ENCODE results near the gene MYL11. TPM values are rescaled to one million over a fixed set of nuclear protein-coding genes. Genes with fewer than 3 reads are reported as not detected.
A peak's percentile ranks its signal among the peaks of the same experiment; 100 is the strongest.

Gene MYL11
- total RNA-seq, 1 experiment from 2014 or later, result not detected

DNA sequence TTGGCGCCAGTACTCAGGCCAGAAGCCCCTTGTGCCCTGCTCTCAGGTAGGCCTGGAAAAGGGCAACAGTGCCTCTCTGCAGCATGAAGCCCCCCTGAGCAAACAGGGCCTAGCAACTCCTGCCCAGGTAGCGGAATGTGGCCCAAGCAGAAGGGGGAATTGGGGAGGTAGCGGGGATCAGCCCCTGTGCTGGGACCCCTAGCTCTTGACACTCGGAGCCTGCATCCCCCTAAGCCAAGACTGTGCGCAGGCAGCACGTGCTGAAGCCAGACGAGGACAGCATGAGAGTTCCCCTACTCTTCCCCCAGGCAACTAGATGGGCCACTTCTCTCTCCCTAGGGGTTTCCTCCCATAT lies 18.7 kb upstream of the MYL11 start:
- ChIA-PET RAD21 (ENCODE audit: low non-redundant PET in 1 of 2, low total read pairs in 2 of 2, uncharacterized antibody in 2 of 2, unreplicated experiment in 2 of 2) (interaction anchor here in 1 of 2 experiments (1.0 kb wide), 1 partner anchor 74 kb away, joined by 3 read pairs; the partner anchor contains the start of gene DCTPP1), CTCF (interaction anchor here (2.0 kb wide), 2 partner anchors 15 to 54 kb away, joined by 7 to 10 read pairs; partner anchors contain the start of gene TBC1D10B), POLR2A (interaction anchor here (2.5 kb wide), 1 partner anchor 15 kb away, joined by 15 read pairs; the partner anchor contains the start of gene TBC1D10B)
- H3K9ac ChIP-seq (ENCODE audit: low read length), result peak overlapping the region; percentile 99
- H3K79me2 ChIP-seq (ENCODE audit: insufficient read depth, low read length), result peaks cover 47% of the 10 kb centered on the region
- H3K4me1 ChIP-seq (ENCODE audit: control insufficient read depth in 1 of 2, insufficient read depth in 2 of 2, low read length in 2 of 2), result peaks cover 39 to 54% of the 10 kb centered on the region in 2 experiments
- H3K27ac ChIP-seq (ENCODE audit: low read depth, low read length), result peak overlapping the region; percentile 92
- peak overlapping the region; percentile 86 to 92 for H3K4me3 ChIP-seq (replicated peaks in 1 of 2; ENCODE audit: low read depth in 1 of 2, low read length in 2 of 2)
- H4K20me1 ChIP-seq (ENCODE audit: insufficient read depth), result no peaks in the 10 kb centered on the region
- peak; percentile 27; the same call in 1 of the 2 replicates for TF ChIP-seq POLR2AphosphoS5 (IDR thresholded peaks at IDR 0.05; ENCODE audit: low read depth, low read length)
- TF ChIP-seq JUND (IDR thresholded peaks at IDR 0.05), result no peak
- no peak for TF ChIP-seq CBX3 (IDR thresholded peaks at IDR 0.05; ENCODE audit: low read depth)
- TF ChIP-seq SIN3A (IDR thresholded peaks at IDR 0.05; ENCODE audit: low read depth), result peak; percentile 10; the same call in 1 of the 2 replicates
- no peak for ATAC-seq
- intact Hi-C loops (cut with micrococcal nuclease), result loop anchor here (1.0 kb wide), 1 partner anchor 39 kb away; the partner anchor contains the start of gene ZNF48
- no peak for DNase-seq (ENCODE audit: low read depth, low spot score)
- H3K9me3 ChIP-seq (ENCODE audit: control insufficient read depth in 1 of 2, insufficient read depth in 1 of 2, low read depth in 1 of 2, low read length in 2 of 2), result no peaks in the 10 kb centered on the region
- BruUV-seq (replicated peaks), result no TSS peak
- no peaks in the 10 kb centered on the region for H3K9me2 ChIP-seq (ENCODE audit: insufficient read depth)
- H3K4me2 ChIP-seq (ENCODE audit: low read length), result peak overlapping the region; percentile 74
- H2AFZ ChIP-seq (ENCODE audit: low read depth, low read length, poor library complexity, severe bottlenecking), result no peak overlapping the region
- H3K27me3 ChIP-seq (ENCODE audit: insufficient read depth, low read length), result no peaks in the 10 kb centered on the region
- peaks cover 14 to 52% of the 10 kb centered on the region in 2 experiments for H3K36me3 ChIP-seq (ENCODE audit: control insufficient read depth in 1 of 2, insufficient read depth in 2 of 2, low read length in 2 of 2)

GRCh38 chr16:30356401-30357084 lies 18.1 kb upstream of the MYL11 start:
- H4K20me1 ChIP-seq (ENCODE audit: insufficient read depth), result no peaks in the 10 kb centered on the region
- peaks cover 36 to 50% of the 10 kb centered on the region in 2 experiments for H3K4me1 ChIP-seq (ENCODE audit: control insufficient read depth in 1 of 2, insufficient read depth in 2 of 2, low read length in 2 of 2)
- ChIA-PET RAD21 (ENCODE audit: low non-redundant PET in 1 of 2, low total read pairs in 2 of 2, uncharacterized antibody in 2 of 2, unreplicated experiment in 2 of 2) (no interaction called here), POLR2A (interaction anchor here (2.5 kb wide), 1 partner anchor 14 kb away, joined by 15 read pairs; the partner anchor contains the start of gene TBC1D10B), CTCF (interaction anchor here (0.8 kb wide), 1 partner anchor 15 kb away, joined by 4 read pairs; no protein-coding TSS in a partner anchor)
- ATAC-seq, result no peak
- H2AFZ ChIP-seq (ENCODE audit: low read depth, low read length, poor library complexity, severe bottlenecking), result no peak overlapping the region
- peak overlapping the region; percentile 86 to 92 for H3K4me3 ChIP-seq (replicated peaks in 1 of 2; ENCODE audit: low read depth in 1 of 2, low read length in 2 of 2)
- peak overlapping the region; percentile 92 for H3K27ac ChIP-seq (ENCODE audit: low read depth, low read length)
- H3K36me3 ChIP-seq (ENCODE audit: control insufficient read depth in 1 of 2, insufficient read depth in 2 of 2, low read length in 2 of 2), result peaks cover 14 to 46% of the 10 kb centered on the region in 2 experiments
- H3K9ac ChIP-seq (ENCODE audit: low read length), result peak overlapping the region; percentile 99
- H3K27me3 ChIP-seq (ENCODE audit: insufficient read depth, low read length), result no peaks in the 10 kb centered on the region
- no peaks in the 10 kb centered on the region for H3K9me3 ChIP-seq (ENCODE audit: control insufficient read depth in 1 of 2, insufficient read depth in 1 of 2, low read depth in 1 of 2, low read length in 2 of 2)
- no peaks in the 10 kb centered on the region for H3K9me2 ChIP-seq (ENCODE audit: insufficient read depth)
- H3K4me2 ChIP-seq (ENCODE audit: low read length), result peak overlapping the region; percentile 74
- intact Hi-C loops (cut with micrococcal nuclease), result no loop called here
- no TSS peak for BruUV-seq (replicated peaks)
- peaks cover 50% of the 10 kb centered on the region for H3K79me2 ChIP-seq (ENCODE audit: insufficient read depth, low read length)
- TF ChIP-seq ZBTB33 (IDR thresholded peaks at IDR 0.05; ENCODE audit: extremely low read depth, insufficient replicate concordance, low read length) (no peak), POLR2AphosphoS5 (IDR thresholded peaks at IDR 0.05; ENCODE audit: low read depth, low read length) (no peak), RAD21 (IDR thresholded peaks at IDR 0.05; ENCODE audit: low read depth) (no peak), SP1 (IDR thresholded peaks at IDR 0.05; ENCODE audit: low read depth) (no peak)
- no peak for DNase-seq (ENCODE audit: low read depth, low spot score)
